H7 (cell line): ENCODE measurements around the gene EXOC4. TPM values are rescaled to one million over a fixed set of nuclear protein-coding genes. Genes with fewer than 3 reads are reported as not detected.
"Not testable (repeated sequence)": the region's sequence is repeated elsewhere in the genome, so short reads cannot be mapped to it uniquely, and the experiment has no call there.

Source experiments
- DNase-seq: peaks from one replicate; pipeline ENCODE4 v3.0.0; 2012
- H3K27me3 ChIP-seq: 2 replicates; pipeline ENCODE4 v1.6.0; 2011; ENCODE audit warnings: mild to moderate bottlenecking, low read length; ENCODE audit not compliant: control insufficient read depth, insufficient read depth
- H3K36me3 ChIP-seq: replicated peaks from 2 replicates; pipeline ENCODE4 v1.5.1; 2011; ENCODE audit warnings: low read length; ENCODE audit not compliant: control insufficient read depth, insufficient read depth
- H3K4me3 ChIP-seq: 2 replicates; pipeline ENCODE4 v1.5.1; 2011; ENCODE audit warnings: low read depth, mild to moderate bottlenecking, control low read depth, low read length, moderate library complexity; ENCODE audit not compliant: insufficient read depth
- total RNA-seq: library from RNA; depleted of rRNA; stranded (reverse); fragments of >200 nt; shearing (Covaris generic); gene quantifications from 2 replicates; pipeline ENCODE4 v1.2.3, GENCODE V29; 2014

The EXOC4 gene
- total RNA-seq, 1 experiment from 2014 or later: 44.8 TPM

- Histone ChIP-seq H3K27me3 (no peaks in the 10 kb centered on the region), H3K4me3 (no peak overlapping the region), H3K36me3 (no peaks in the 10 kb centered on the region)
- no peak for DNase-seq
Observed at GRCh38 chr7:133623721-133624120, 370.8 kb downstream of the EXOC4 start.

- Histone ChIP-seq H3K27me3 (no peaks in the 10 kb centered on the region), H3K36me3 (no peaks in the 10 kb centered on the region), H3K4me3 (no peak overlapping the region)
- no peak for DNase-seq
Observed at GRCh38 chr7:133625046-133625445, 372.2 kb downstream of the EXOC4 start.

GRCh38 chr7:133629701-133630100 lies 376.8 kb downstream of the EXOC4 start:
- Histone ChIP-seq H3K36me3 (no peaks in the 10 kb centered on the region), H3K27me3 (no peaks in the 10 kb centered on the region), H3K4me3 (no peak overlapping the region)
- DNase-seq: no peak

- DNase-seq: no peak
- Histone ChIP-seq H3K27me3 (no peaks in the 10 kb centered on the region), H3K36me3 (no peaks in the 10 kb centered on the region), H3K4me3 (no peak overlapping the region)
Observed at GRCh38 chr7:133633055-133633454, 380.2 kb downstream of the EXOC4 start.

- no peak overlapping the region for H3K4me3 ChIP-seq
- H3K36me3 ChIP-seq: no peaks in the 10 kb centered on the region
- no peak for DNase-seq
- no peaks in the 10 kb centered on the region for H3K27me3 ChIP-seq
Observed at GRCh38 chr7:133635541-133635940, 382.7 kb downstream of the EXOC4 start.

- Histone ChIP-seq H3K4me3 (no peak overlapping the region), H3K27me3 (no peaks in the 10 kb centered on the region), H3K36me3 (no peaks in the 10 kb centered on the region)
- DNase-seq: no peak
Observed at GRCh38 chr7:133638857-133639256, 386.0 kb downstream of the EXOC4 start.

GRCh38 chr7:133641436-133641835 lies 388.6 kb downstream of the EXOC4 start:
- Histone ChIP-seq H3K27me3 (no peaks in the 10 kb centered on the region), H3K36me3 (no peaks in the 10 kb centered on the region), H3K4me3 (no peak overlapping the region)
- DNase-seq: no peak

- no peak for DNase-seq
- H3K36me3 ChIP-seq: no peaks in the 10 kb centered on the region
- no peak overlapping the region for H3K4me3 ChIP-seq
- H3K27me3 ChIP-seq: no peaks in the 10 kb centered on the region
Observed at GRCh38 chr7:133642907-133643306, 390.0 kb downstream of the EXOC4 start.

- H3K36me3 ChIP-seq, DNase-seq, H3K4me3 ChIP-seq, H3K27me3 ChIP-seq: not testable (repeated sequence)
Observed at GRCh38 chr7:133643652-133644051, 390.8 kb downstream of the EXOC4 start.

GRCh38 chr7:133645884-133646391 lies 393.1 kb downstream of the EXOC4 start:
- DNase-seq: no peak
- Histone ChIP-seq H3K36me3 (no peaks in the 10 kb centered on the region), H3K27me3 (no peaks in the 10 kb centered on the region), H3K4me3 (no peak overlapping the region)

- Histone ChIP-seq H3K36me3 (no peaks in the 10 kb centered on the region), H3K4me3 (no peak overlapping the region), H3K27me3 (no peaks in the 10 kb centered on the region)
- DNase-seq: no peak
Observed at GRCh38 chr7:133646472-133647315, 393.8 kb downstream of the EXOC4 start.

GRCh38 chr7:133649593-133649992 lies 396.7 kb downstream of the EXOC4 start:
- no peak for DNase-seq

GRCh38 chr7:133650069-133650468 lies 397.2 kb downstream of the EXOC4 start:
- Histone ChIP-seq H3K27me3 (no peaks in the 10 kb centered on the region), H3K4me3 (no peak overlapping the region), H3K36me3 (no peaks in the 10 kb centered on the region)
- DNase-seq: no peak

More at GRCh38 chr7:133649593-133649992, 396.7 kb downstream of the EXOC4 start:
- Histone ChIP-seq H3K27me3 (no peaks in the 10 kb centered on the region), H3K36me3 (no peaks in the 10 kb centered on the region), H3K4me3 (no peak overlapping the region)

GRCh38 chr7:133650487-133651300 lies 397.8 kb downstream of the EXOC4 start:
- no peak for DNase-seq
- Histone ChIP-seq H3K4me3 (no peak overlapping the region), H3K27me3 (no peaks in the 10 kb centered on the region), H3K36me3 (no peaks in the 10 kb centered on the region)

- H3K27me3 ChIP-seq: no peaks in the 10 kb centered on the region
- no peak overlapping the region for H3K4me3 ChIP-seq
- DNase-seq: no peak
- no peaks in the 10 kb centered on the region for H3K36me3 ChIP-seq
Observed at GRCh38 chr7:133652547-133652946, 399.7 kb downstream of the EXOC4 start.
